ENCODE results near the gene DIS3L2. TPM values are rescaled to one million over a fixed set of nuclear protein-coding genes. Genes with fewer than 3 reads are reported as not detected.

Gene DIS3L2
- total and polyA plus RNA-seq, 2 of the 4 experiments (the other 2 are of a cell fraction): 14.7 to 19.2 TPM

DNA sequence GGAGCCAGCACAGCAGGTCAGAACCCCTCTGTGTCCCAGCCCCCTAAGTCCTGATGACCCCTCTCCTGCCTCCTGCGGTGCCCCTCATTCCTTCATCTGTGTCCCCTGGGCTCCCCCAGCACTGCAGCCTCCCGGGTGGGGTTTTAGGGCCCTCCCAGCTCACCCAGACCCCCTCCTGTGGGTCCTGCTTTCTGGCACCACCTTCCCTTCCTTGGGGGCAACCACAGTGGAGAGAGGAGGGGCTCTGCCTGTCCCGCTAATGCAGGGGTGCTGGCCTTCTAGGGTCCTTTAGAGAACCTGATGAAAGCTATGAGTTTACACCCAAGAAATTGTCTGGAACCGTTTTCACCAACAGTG, 374.3 kb downstream of the DIS3L2 start:
- dilution Hi-C loops (cut with HindIII; ENCODE audit: low sequenced_read_pairs, unreplicated experiment) (no loop called here), in situ Hi-C loops (cut with MboI; ENCODE audit: low sequenced_read_pairs) (no loop called here), intact Hi-C loops (cut with micrococcal nuclease) (no loop called here)
- no peak overlapping the region for H2BK15ac ChIP-seq (ENCODE audit: low read depth, low read length)
- H3K9me3 ChIP-seq (ENCODE audit: control insufficient read depth, insufficient read depth, low read length): no peaks in the 10 kb centered on the region
- WGBS, 2 experiments (ENCODE audit: extremely low coverage in 2 of 2, insufficient read length in 1 of 2): no CpG with 5 or more reads among the region's 4 CpGs
- no peak overlapping the region for H3K23ac ChIP-seq (ENCODE audit: low read depth, low read length)
- TF ChIP-seq, protein P1, sequence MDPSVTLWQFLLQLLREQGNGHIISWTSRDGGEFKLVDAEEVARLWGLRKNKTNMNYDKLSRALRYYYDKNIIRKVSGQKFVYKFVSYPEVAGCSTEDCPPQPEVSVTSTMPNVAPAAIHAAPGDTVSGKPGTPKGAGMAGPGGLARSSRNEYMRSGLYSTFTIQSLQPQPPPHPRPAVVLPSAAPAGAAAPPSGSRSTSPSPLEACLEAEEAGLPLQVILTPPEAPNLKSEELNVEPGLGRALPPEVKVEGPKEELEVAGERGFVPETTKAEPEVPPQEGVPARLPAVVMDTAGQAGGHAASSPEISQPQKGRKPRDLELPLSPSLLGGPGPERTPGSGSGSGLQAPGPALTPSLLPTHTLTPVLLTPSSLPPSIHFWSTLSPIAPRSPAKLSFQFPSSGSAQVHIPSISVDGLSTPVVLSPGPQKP (IDR thresholded peaks at IDR 0.05; ENCODE audit: borderline replicate concordance, low read depth, low read length): no peak
- TF ChIP-seq MAZ (IDR thresholded peaks at IDR 0.05; ENCODE audit: borderline replicate concordance, low read depth, low read length) (no peak), POLR2A (IDR thresholded peaks at IDR 0.05; ENCODE audit: low read depth, low read length) (no peak), CHD1 (IDR thresholded peaks at IDR 0.05; ENCODE audit: low read depth, low read length) (no peak), FOS (IDR thresholded peaks at IDR 0.05; ENCODE audit: low read depth, low read length) (no peak), SMC3 (IDR thresholded peaks at IDR 0.05; ENCODE audit: low read depth, low read length) (no peak), RCOR1 (IDR thresholded peaks at IDR 0.05; ENCODE audit: insufficient replicate concordance, low read length) (no peak), RAD21 (IDR thresholded peaks at IDR 0.05; ENCODE audit: low read length) (no peak), MAFK (IDR thresholded peaks at IDR 0.05; ENCODE audit: low read depth, low read length) (no peak), CEBPB (IDR thresholded peaks at IDR 0.05; ENCODE audit: low read depth, low read length) (no peak), RFX5 (IDR thresholded peaks at IDR 0.05; ENCODE audit: low read depth, low read length) (no peak), NFE2L2 (IDR thresholded peaks at IDR 0.05; ENCODE audit: low read depth, low read length) (no peak)
- TF ChIP-seq, protein P2, sequence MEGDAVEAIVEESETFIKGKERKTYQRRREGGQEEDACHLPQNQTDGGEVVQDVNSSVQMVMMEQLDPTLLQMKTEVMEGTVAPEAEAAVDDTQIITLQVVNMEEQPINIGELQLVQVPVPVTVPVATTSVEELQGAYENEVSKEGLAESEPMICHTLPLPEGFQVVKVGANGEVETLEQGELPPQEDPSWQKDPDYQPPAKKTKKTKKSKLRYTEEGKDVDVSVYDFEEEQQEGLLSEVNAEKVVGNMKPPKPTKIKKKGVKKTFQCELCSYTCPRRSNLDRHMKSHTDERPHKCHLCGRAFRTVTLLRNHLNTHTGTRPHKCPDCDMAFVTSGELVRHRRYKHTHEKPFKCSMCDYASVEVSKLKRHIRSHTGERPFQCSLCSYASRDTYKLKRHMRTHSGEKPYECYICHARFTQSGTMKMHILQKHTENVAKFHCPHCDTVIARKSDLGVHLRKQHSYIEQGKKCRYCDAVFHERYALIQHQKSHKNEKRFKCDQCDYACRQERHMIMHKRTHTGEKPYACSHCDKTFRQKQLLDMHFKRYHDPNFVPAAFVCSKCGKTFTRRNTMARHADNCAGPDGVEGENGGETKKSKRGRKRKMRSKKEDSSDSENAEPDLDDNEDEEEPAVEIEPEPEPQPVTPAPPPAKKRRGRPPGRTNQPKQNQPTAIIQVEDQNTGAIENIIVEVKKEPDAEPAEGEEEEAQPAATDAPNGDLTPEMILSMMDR (conservative IDR thresholded peaks at IDR 0.05; ENCODE audit: low read depth, low read length): no peak
- TF ChIP-seq, protein P3, sequence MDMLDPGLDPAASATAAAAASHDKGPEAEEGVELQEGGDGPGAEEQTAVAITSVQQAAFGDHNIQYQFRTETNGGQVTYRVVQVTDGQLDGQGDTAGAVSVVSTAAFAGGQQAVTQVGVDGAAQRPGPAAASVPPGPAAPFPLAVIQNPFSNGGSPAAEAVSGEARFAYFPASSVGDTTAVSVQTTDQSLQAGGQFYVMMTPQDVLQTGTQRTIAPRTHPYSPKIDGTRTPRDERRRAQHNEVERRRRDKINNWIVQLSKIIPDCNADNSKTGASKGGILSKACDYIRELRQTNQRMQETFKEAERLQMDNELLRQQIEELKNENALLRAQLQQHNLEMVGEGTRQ (IDR thresholded peaks at IDR 0.05; ENCODE audit: low read depth, low read length): no peak
- H3K9ac ChIP-seq (ENCODE audit: low read depth, low read length): no peak overlapping the region
- H3K9me1 ChIP-seq (ENCODE audit: insufficient read depth, low read length): no peaks in the 10 kb centered on the region
- DNase-seq: no peak
- H4K91ac ChIP-seq (ENCODE audit: insufficient read depth, low read depth, low read length): no peak overlapping the region
- no peak overlapping the region for H3K4me2 ChIP-seq (ENCODE audit: low read depth, low read length)
- H2BK120ac ChIP-seq (ENCODE audit: low read depth, low read length): no peak overlapping the region
- no peak overlapping the region for H4K8ac ChIP-seq (ENCODE audit: low read depth in 2 of 2, low read length in 2 of 2)
- H3K36me3 ChIP-seq (ENCODE audit: control insufficient read depth, insufficient read depth, low read length): no peaks in the 10 kb centered on the region
- H2AFZ ChIP-seq (replicated peaks; ENCODE audit: low read length, poor library complexity): no peak overlapping the region
- CTCF ChIA-PET: no interaction called here
- H3K4me1 ChIP-seq (ENCODE audit: control insufficient read depth, insufficient read depth, low read length): no peaks in the 10 kb centered on the region
- H3K79me1 ChIP-seq (ENCODE audit: low read depth in 1 of 2, low read length in 2 of 2): no peaks in the 10 kb centered on the region
- H3K27ac ChIP-seq (ENCODE audit: insufficient read depth, low read length): no peak overlapping the region
- H3K18ac ChIP-seq (ENCODE audit: low read depth, low read length): no peak overlapping the region
- H3K4me3 ChIP-seq (ENCODE audit: insufficient read depth, low read depth, low read length): no peak overlapping the region
- no peak overlapping the region for H3K56ac ChIP-seq (ENCODE audit: extremely low read depth, insufficient read depth, low read length)
- no peak overlapping the region for H4K5ac ChIP-seq (ENCODE audit: low read depth, low read length)
- H2AK9ac ChIP-seq (replicated peaks; ENCODE audit: low read depth, low read length, poor library complexity): no peak overlapping the region
- ATAC-seq (ENCODE audit: low read depth): no peak
- H3K27me3 ChIP-seq (ENCODE audit: control insufficient read depth, insufficient read depth, low read length): no peaks in the 10 kb centered on the region
- H2BK20ac ChIP-seq (ENCODE audit: low read depth, low read length): no peak overlapping the region
- H2BK5ac ChIP-seq (ENCODE audit: low read depth, low read length, poor library complexity, severe bottlenecking): no peak overlapping the region
- no peak overlapping the region for H2AK5ac ChIP-seq (ENCODE audit: low read depth, low read length)
- BruUV-seq (replicated peaks): no TSS peak
- no peak overlapping the region for H3K4ac ChIP-seq (ENCODE audit: low read depth, low read length)
- no peaks in the 10 kb centered on the region for H4K20me1 ChIP-seq (ENCODE audit: insufficient read depth, low read length)
- no peak overlapping the region for H3K14ac ChIP-seq (replicated peaks; ENCODE audit: low read depth, low read length)
- POLR2A ChIA-PET (ENCODE audit: unreplicated experiment): no interaction called here
